Loucy (cell line): ENCODE results near the gene LDB1.

ENCODE experiments used
- H2AFZ ChIP-seq: fragments of 200-600 bp; sonication (generic); 2 replicates; pipeline ENCODE4 v1.6.0; 2016; ENCODE audit warnings: antibody characterized with exemption, mild to moderate bottlenecking, low read length, moderate library complexity
- H3F3A ChIP-seq: fragments of 200-600 bp; 2 replicates; pipeline ENCODE4 v1.6.0; 2016; ENCODE audit warnings: antibody characterized with exemption, low read depth, mild to moderate bottlenecking
- H3K27me3 ChIP-seq: fragments of 200-600 bp; sonication (generic); 2 replicates; pipeline ENCODE4 v1.6.1; 2014; ENCODE audit warnings: low read length, mild to moderate bottlenecking; ENCODE audit not compliant: insufficient read depth, poor library complexity, severe bottlenecking
- H3K36me3 ChIP-seq: fragments of 200-600 bp; sonication (generic); 2 replicates; pipeline ENCODE4 v1.6.1; 2016; ENCODE audit warnings: low read length; ENCODE audit not compliant: insufficient read depth
- H3K4me1 ChIP-seq: fragments of 200-600 bp; sonication (generic); 2 replicates; pipeline ENCODE4 v1.5.1; 2014; ENCODE audit warnings: low read length, mild to moderate bottlenecking; ENCODE audit not compliant: insufficient read depth, poor library complexity, severe bottlenecking
- H3K4me2 ChIP-seq: fragments of 200-600 bp; sonication (generic); 2 replicates; pipeline ENCODE4 v1.6.0; 2014; ENCODE audit warnings: antibody characterized with exemption, low read length, low read depth, mild to moderate bottlenecking; ENCODE audit not compliant: poor library complexity, severe bottlenecking
- H3K4me3 ChIP-seq: fragments of 200-600 bp; sonication (generic); 2 replicates; pipeline ENCODE4 v1.5.1; 2014; ENCODE audit warnings: low read length, mild to moderate bottlenecking, mixed read lengths; ENCODE audit not compliant: poor library complexity, severe bottlenecking
- H3K79me2 ChIP-seq: fragments of 200-600 bp; sonication (generic); 2 replicates; pipeline ENCODE4 v1.6.1; 2014; ENCODE audit warnings: low read length; ENCODE audit not compliant: insufficient read depth
- H3K9ac ChIP-seq: fragments of 200-600 bp; sonication (generic); 2 replicates; pipeline ENCODE4 v1.6.0; 2014; ENCODE audit warnings: mild to moderate bottlenecking, low read depth, low read length, moderate library complexity; ENCODE audit not compliant: poor library complexity, severe bottlenecking
- H3K9me2 ChIP-seq: fragments of 200-600 bp; sonication (generic); replicated peaks from 2 replicates; pipeline ENCODE4 v1.6.1; 2016; ENCODE audit warnings: low read depth, low read length, mixed read lengths
- H3K9me3 ChIP-seq: fragments of 200-600 bp; sonication (generic); 2 replicates; pipeline ENCODE4 v1.6.1; 2014; ENCODE audit warnings: mild to moderate bottlenecking, antibody characterized with exemption, low read length, low read depth; ENCODE audit not compliant: insufficient read depth
- H4K20me1 ChIP-seq: fragments of 200-600 bp; sonication (generic); 2 replicates; pipeline ENCODE4 v1.6.0; 2014; ENCODE audit warnings: antibody characterized with exemption, low read length, mild to moderate bottlenecking; ENCODE audit not compliant: insufficient read depth, poor library complexity, severe bottlenecking
- CTCF ChIP-seq: fragments of 200-600 bp; sonication (generic); conservative IDR thresholded peaks from 2 replicates; pipeline ENCODE4 v1.5.1; 2014; ENCODE audit warnings: mild to moderate bottlenecking, antibody characterized with exemption, low read length
- EZH2phosphoT487 ChIP-seq: fragments of 200-600 bp; IDR thresholded peaks from 2 replicates; pipeline ENCODE4 v1.6.1; 2018; ENCODE audit warnings: antibody characterized with exemption, mild to moderate bottlenecking, moderate library complexity, borderline replicate concordance

LDB1 gene

GRCh38 chr10:102085336-102085735, 34.8 kb downstream of the LDB1 start:
- Histone ChIP-seq H3K4me2 (no peak overlapping the region), H3K79me2 (no peaks in the 10 kb centered on the region), H3K27me3 (no peaks in the 10 kb centered on the region), H3K36me3 (no peaks in the 10 kb centered on the region), H4K20me1 (no peaks in the 10 kb centered on the region), H3F3A (no peaks in the 10 kb centered on the region), H3K9me2 (no peaks in the 10 kb centered on the region), H3K9ac (no peak overlapping the region), H3K9me3 (no peaks in the 10 kb centered on the region), H3K4me3 (no peak overlapping the region), H3K4me1 (no peaks in the 10 kb centered on the region), H2AFZ (no peak overlapping the region)
- TF ChIP-seq CTCF = no peak
- no peak for TF ChIP-seq EZH2phosphoT487

GRCh38 chr10:102083541-102083940, 36.6 kb downstream of the LDB1 start:
- H3K9ac ChIP-seq = no peak overlapping the region
- H3K4me1 ChIP-seq = no peaks in the 10 kb centered on the region
- no peak overlapping the region for H3K4me3 ChIP-seq
- H3K9me3 ChIP-seq = no peaks in the 10 kb centered on the region
- H3K36me3 ChIP-seq = no peaks in the 10 kb centered on the region
- no peaks in the 10 kb centered on the region for H4K20me1 ChIP-seq
- H3K9me2 ChIP-seq = no peaks in the 10 kb centered on the region
- no peaks in the 10 kb centered on the region for H3K27me3 ChIP-seq
- no peak overlapping the region for H2AFZ ChIP-seq
- H3F3A ChIP-seq = no peaks in the 10 kb centered on the region
- TF ChIP-seq EZH2phosphoT487 (no peak), CTCF (no peak)
- H3K4me2 ChIP-seq = no peak overlapping the region
- no peaks in the 10 kb centered on the region for H3K79me2 ChIP-seq

- Histone ChIP-seq H3K9ac (no peak overlapping the region), H3F3A (no peaks in the 10 kb centered on the region), H3K4me1 (no peaks in the 10 kb centered on the region), H3K9me2 (no peaks in the 10 kb centered on the region), H3K4me2 (no peak overlapping the region), H3K27me3 (no peaks in the 10 kb centered on the region), H2AFZ (no peak overlapping the region), H3K79me2 (no peaks in the 10 kb centered on the region), H4K20me1 (peaks cover 1% of the 10 kb centered on the region), H3K36me3 (no peaks in the 10 kb centered on the region), H3K4me3 (no peak overlapping the region), H3K9me3 (no peaks in the 10 kb centered on the region)
- no peak for TF ChIP-seq EZH2phosphoT487
- peak; percentile 93 for TF ChIP-seq CTCF
Measured at GRCh38 chr10:102072673-102073527, 47.3 kb downstream of the LDB1 start.
